ENCODE data around the gene GTPBP3. TPM values are rescaled to one million over a fixed set of nuclear protein-coding genes. Genes with fewer than 3 reads are reported as not detected.

Gene GTPBP3
- total and polyA plus RNA-seq, 9 of the 15 experiments (the other 6 are each of a cell fraction or from before 2014, with no cell fraction given), result 4.9 to 124 (median 22.6) TPM

GRCh38 chr19:17390665-17391370 lies 53.5 kb downstream of the GTPBP3 start (continued):
- peak; percentile 75 for TF ChIP-seq NFYB (IDR thresholded peaks at IDR 0.05; ENCODE audit: extremely low read depth, insufficient read length)
- no peak for TF ChIP-seq ZMIZ1 (IDR thresholded peaks at IDR 0.05; ENCODE audit: low read depth in 2 of 2, low read length in 2 of 2)
- TF ChIP-seq COPS2 (conservative IDR thresholded peaks at IDR 0.05), result no peak
- TF ChIP-seq REST (IDR thresholded peaks at IDR 0.05; ENCODE audit: borderline replicate concordance), result peak; percentile 74
- peak; percentile 61; the same call in 1 of the 2 replicates for TF ChIP-seq REST (CRISPR knock-in tag; IDR thresholded peaks at IDR 0.05; ENCODE audit: low read depth)
- no peak for TF ChIP-seq TSC22D4 (tag; IDR thresholded peaks at IDR 0.05)
- no peak for TF ChIP-seq NR3C1 (CRISPR knock-in tag; IDR thresholded peaks at IDR 0.05)
- TF ChIP-seq BRD9 (IDR thresholded peaks at IDR 0.05; ENCODE audit: low read depth, partially characterized antibody), result no peak
- peak; percentile 9; the same call in 1 of the 2 replicates for TF ChIP-seq PBX2 (CRISPR knock-in tag; IDR thresholded peaks at IDR 0.05; ENCODE audit: low read depth)
- no peak for TF ChIP-seq PBX2 (tag; conservative IDR thresholded peaks at IDR 0.05; ENCODE audit: low read depth)
- TF ChIP-seq GATAD2A (IDR thresholded peaks at IDR 0.05), result no peak
- no peak for TF ChIP-seq CEBPG (CRISPR knock-in tag; IDR thresholded peaks at IDR 0.05)
- TF ChIP-seq CEBPG (tag; conservative IDR thresholded peaks at IDR 0.05 in 1 of 2, IDR thresholded peaks at IDR 0.05 in 1 of 2), result no peak
